HEK293 (cell line): ENCODE data around the gene CABLES2.

ENCODE experiments used
- CTCF ChIP-seq: fragments of 450-650 bp; formaldehyde crosslinking; IDR thresholded peaks from 2 replicates; pipeline ENCODE4 v1.5.1; 2016; ENCODE audit warnings: missing biosample characterization, missing genetic modification characterization
- KLF16 ChIP-seq: fragments of 450-650 bp; formaldehyde crosslinking; IDR thresholded peaks from 2 replicates; pipeline ENCODE4 v1.5.1; 2017; ENCODE audit warnings: missing biosample characterization, missing genetic modification characterization
- ZNF404 ChIP-seq: fragments of 450-650 bp; formaldehyde crosslinking; IDR thresholded peaks from 2 replicates; pipeline ENCODE4 v1.5.1; 2017; ENCODE audit warnings: missing biosample characterization, missing genetic modification characterization

- TF ChIP-seq CTCF (tag by site-specific recombination), result peak; percentile 63
- TF ChIP-seq KLF16 (tag by site-specific recombination), result no peak
- no peak for TF ChIP-seq ZNF404 (tag by site-specific recombination)
Measured at GRCh38 chr20:62405108-62405980, 1.7 kb downstream of the CABLES2 start.
